ENCODE measurements around the gene DESI1. TPM values are rescaled to one million over a fixed set of nuclear protein-coding genes. Genes with fewer than 3 reads are reported as not detected.
"Not testable (repeated sequence)": the region's sequence is repeated elsewhere in the genome, so short reads cannot be mapped to it uniquely, and the experiment has no call there.

Gene DESI1
- total RNA-seq, 8 experiments from 2014 or later, result 25.7 to 60.9 (median 34.1) TPM

- ATAC-seq (replicated peaks in 6 of 8), result peak; percentile 66 to 92 (median 72)
- Histone ChIP-seq H3K27ac (no peak overlapping the region), H3K4me1 (replicated peaks in 1 of 2) (peaks cover 0 to 3% of the 10 kb centered on the region in 2 donors), H3K4me3 (no peak overlapping the region)
- in situ Hi-C loops (cut with MboI; ENCODE audit: low pct_unique_long_range_greater_than_20kb in 2 of 9, low sequenced_read_pairs in 9 of 9, unreplicated experiment in 9 of 9), result no loop called here
- WGBS, 10 experiments, result 20 to 100% (median 60%) methylated on average over 1 to 4 of the region's 13 CpGs; no CpG with 5 or more reads in 3 of the 10 experiments
Observed at GRCh38 chr22:41596776-41597634, 23.8 kb downstream of the DESI1 start.

GRCh38 chr22:41595703-41596102, 25.1 kb downstream of the DESI1 start:
- Histone ChIP-seq H3K4me3 (no peak overlapping the region), H3K4me1 (replicated peaks in 1 of 2) (peaks cover 0 to 3% of the 10 kb centered on the region in 2 donors), H3K27ac (no peak overlapping the region)
- ATAC-seq (replicated peaks in 6 of 8), result no peak
- in situ Hi-C loops (cut with MboI; ENCODE audit: low pct_unique_long_range_greater_than_20kb in 2 of 9, low sequenced_read_pairs in 9 of 9, unreplicated experiment in 9 of 9), result no loop called here
- 80 to 94% (median 80%) methylated on average over 1 to 3 of the region's 5 CpGs; no CpG with 5 or more reads in 7 of the 10 experiments for WGBS, 10 experiments

DNA sequence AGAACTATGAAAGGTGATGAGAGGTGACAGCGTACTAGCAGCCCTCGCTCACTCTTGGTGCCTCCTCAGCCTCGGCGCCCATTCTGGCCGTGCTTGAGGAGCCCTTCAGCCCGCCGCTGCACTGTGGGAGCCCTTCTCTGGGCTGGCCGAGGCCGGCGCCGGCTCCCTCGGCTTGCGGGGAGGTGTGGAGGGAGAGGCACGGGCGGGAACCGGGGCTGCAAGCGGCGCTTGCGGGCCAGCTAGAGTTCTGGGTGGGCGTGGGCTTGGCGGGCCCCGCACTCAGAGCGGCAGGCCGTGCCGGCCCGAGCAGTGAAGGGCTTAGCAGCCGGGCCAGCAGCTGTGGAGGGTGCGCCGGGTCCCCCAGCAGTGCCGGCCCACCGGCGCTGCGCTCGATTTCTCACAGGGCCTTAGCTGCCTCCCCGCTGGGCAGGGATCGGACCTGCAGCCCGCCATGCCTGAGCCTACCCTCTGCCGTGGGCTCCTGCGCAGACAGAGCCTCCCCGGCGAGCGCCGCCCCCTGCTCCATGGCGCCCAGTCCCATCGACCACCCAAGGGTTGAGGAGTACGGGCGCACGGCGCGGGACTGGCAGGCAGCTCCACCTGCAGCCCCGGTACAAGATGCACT, 27.4 kb downstream of the DESI1 start:
- H3K4me3 ChIP-seq; in situ Hi-C loops (cut with MboI; ENCODE audit: low pct_unique_long_range_greater_than_20kb in 2 of 9, low sequenced_read_pairs in 9 of 9, unreplicated experiment in 9 of 9); ATAC-seq (replicated peaks in 6 of 8); H3K4me1 ChIP-seq (replicated peaks in 1 of 2); H3K27ac ChIP-seq: not testable (repeated sequence)
- WGBS, 10 experiments, result 84% methylated on average over 9 of the region's 51 CpGs; no CpG with 5 or more reads in 9 of the 10 experiments

- Histone ChIP-seq H3K27ac (peak within 1 kb of the TSS; percentile 82 to 87), H3K4me1 (replicated peaks in 1 of 2) (peaks cover 6 to 13% of the 10 kb centered on the region in 2 donors), H3K4me3 (peak within 1 kb of the TSS; percentile 51 to 90 (median 74))
- peak; percentile 93 to 97 (median 95) for ATAC-seq (replicated peaks in 6 of 8)
- in situ Hi-C loops (cut with MboI; ENCODE audit: low pct_unique_long_range_greater_than_20kb in 2 of 9, low sequenced_read_pairs in 9 of 9, unreplicated experiment in 9 of 9), result no loop called here
- no CpG with 5 or more reads among the region's 61 CpGs for WGBS, 10 experiments
Observed at GRCh38 chr22:41589391-41590241, 31.2 kb downstream of the DESI1 start, which contains the start of gene PMM1. Gene PMM1 (minus strand): TSS chr22:41589840. CDS start chr22:41589805, 35 bp downstream.

DNA sequence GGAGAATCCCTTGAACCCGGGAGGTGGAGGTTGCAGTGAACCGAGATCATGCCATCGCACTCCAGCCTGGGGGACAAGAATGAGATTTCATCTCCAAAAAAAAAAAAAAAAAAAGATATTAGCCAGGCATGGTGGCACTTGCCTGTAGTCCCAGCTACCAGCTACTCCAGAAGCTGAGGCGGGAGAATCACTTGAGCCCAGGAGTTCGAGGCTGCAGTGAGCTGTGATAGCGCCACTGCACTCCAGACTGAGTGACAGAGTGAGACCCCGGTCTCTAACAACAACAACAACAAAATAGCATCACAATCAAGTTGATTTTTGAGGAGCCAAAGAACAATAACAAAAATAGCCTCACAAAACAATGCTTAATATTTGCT, 33.5 kb downstream of the DESI1 start:
- 63 to 100% (median 90%) methylated on average over 1 to 4 of the region's 7 CpGs; no CpG with 5 or more reads in 3 of the 10 experiments for WGBS, 10 experiments
- peaks cover 6 to 13% of the 10 kb centered on the region in 2 donors for H3K4me1 ChIP-seq (replicated peaks in 1 of 2)
- in situ Hi-C loops (cut with MboI; ENCODE audit: low pct_unique_long_range_greater_than_20kb in 2 of 9, low sequenced_read_pairs in 9 of 9, unreplicated experiment in 9 of 9), result no loop called here
- no peak for ATAC-seq (replicated peaks in 6 of 8)
- no peak overlapping the region for H3K27ac ChIP-seq
- no peak overlapping the region for H3K4me3 ChIP-seq

- H3K4me1 ChIP-seq (replicated peaks in 1 of 2), result peaks cover 6 to 13% of the 10 kb centered on the region in 2 donors
- in situ Hi-C loops (cut with MboI; ENCODE audit: low pct_unique_long_range_greater_than_20kb in 2 of 9, low sequenced_read_pairs in 9 of 9, unreplicated experiment in 9 of 9), result no loop called here
- no peak for ATAC-seq (replicated peaks in 6 of 8)
- no peak overlapping the region for H3K4me3 ChIP-seq
- WGBS, 10 experiments, result 60 to 100% (median 100%) methylated on average over 1 to 2 of the region's 7 CpGs; no CpG with 5 or more reads in 4 of the 10 experiments
- no peak overlapping the region for H3K27ac ChIP-seq
Observed at GRCh38 chr22:41585898-41586297, 34.9 kb downstream of the DESI1 start.

DNA sequence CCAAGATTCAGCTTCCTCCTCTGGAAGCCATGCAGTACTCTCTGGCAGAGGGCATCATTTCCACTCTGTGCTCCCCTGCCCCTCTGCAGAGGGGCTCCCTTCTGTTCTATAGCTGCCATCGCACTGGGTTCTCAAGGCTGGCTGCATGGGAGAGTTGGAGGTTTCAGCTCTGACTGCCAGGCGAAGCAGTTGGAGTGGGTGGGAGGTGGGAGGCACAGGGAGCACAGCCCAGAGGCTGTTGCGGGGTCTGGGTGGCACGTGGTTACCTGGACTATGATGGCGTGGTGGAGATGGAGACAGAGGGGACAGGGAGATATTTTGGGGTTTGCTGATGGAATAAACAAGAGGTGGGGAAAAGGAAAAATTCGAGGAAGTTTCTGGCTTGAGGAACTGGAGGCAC, 36.0 kb downstream of the DESI1 start:
- Histone ChIP-seq H3K4me3 (no peak overlapping the region), H3K4me1 (replicated peaks in 1 of 2) (peaks cover 6 to 13% of the 10 kb centered on the region in 2 donors), H3K27ac (no peak overlapping the region)
- WGBS, 10 experiments, result 17 to 100% (median 71%) methylated on average over 1 to 5 of the region's 6 CpGs; no CpG with 5 or more reads in 3 of the 10 experiments
- in situ Hi-C loops (cut with MboI; ENCODE audit: low pct_unique_long_range_greater_than_20kb in 2 of 9, low sequenced_read_pairs in 9 of 9, unreplicated experiment in 9 of 9), result no loop called here
- ATAC-seq (replicated peaks in 6 of 8), result no peak

GRCh38 chr22:41582694-41583093, 38.1 kb downstream of the DESI1 start:
- Histone ChIP-seq H3K27ac (no peak overlapping the region), H3K4me1 (replicated peaks in 1 of 2) (peaks cover 0 to 3% of the 10 kb centered on the region in 2 donors), H3K4me3 (no peak overlapping the region)
- ATAC-seq (replicated peaks in 6 of 8), result no peak
- in situ Hi-C loops (cut with MboI; ENCODE audit: low pct_unique_long_range_greater_than_20kb in 2 of 9, low sequenced_read_pairs in 9 of 9, unreplicated experiment in 9 of 9), result no loop called here
- WGBS, 10 experiments, result 57 to 100% (median 83%) methylated on average over 1 to 5 of the region's 8 CpGs; no CpG with 5 or more reads in 1 of the 10 experiments

- 80 to 100% (median 88%) methylated on average over 1 to 5 of the region's 6 CpGs; no CpG with 5 or more reads in 5 of the 10 experiments for WGBS, 10 experiments
- Histone ChIP-seq H3K27ac (no peak overlapping the region), H3K4me3 (no peak overlapping the region), H3K4me1 (replicated peaks in 1 of 2) (no peaks in the 10 kb centered on the region)
- in situ Hi-C loops (cut with MboI; ENCODE audit: low pct_unique_long_range_greater_than_20kb in 2 of 9, low sequenced_read_pairs in 9 of 9, unreplicated experiment in 9 of 9), result no loop called here
- ATAC-seq (replicated peaks in 6 of 8), result no peak
Observed at GRCh38 chr22:41579997-41580355, 40.9 kb downstream of the DESI1 start.

DNA sequence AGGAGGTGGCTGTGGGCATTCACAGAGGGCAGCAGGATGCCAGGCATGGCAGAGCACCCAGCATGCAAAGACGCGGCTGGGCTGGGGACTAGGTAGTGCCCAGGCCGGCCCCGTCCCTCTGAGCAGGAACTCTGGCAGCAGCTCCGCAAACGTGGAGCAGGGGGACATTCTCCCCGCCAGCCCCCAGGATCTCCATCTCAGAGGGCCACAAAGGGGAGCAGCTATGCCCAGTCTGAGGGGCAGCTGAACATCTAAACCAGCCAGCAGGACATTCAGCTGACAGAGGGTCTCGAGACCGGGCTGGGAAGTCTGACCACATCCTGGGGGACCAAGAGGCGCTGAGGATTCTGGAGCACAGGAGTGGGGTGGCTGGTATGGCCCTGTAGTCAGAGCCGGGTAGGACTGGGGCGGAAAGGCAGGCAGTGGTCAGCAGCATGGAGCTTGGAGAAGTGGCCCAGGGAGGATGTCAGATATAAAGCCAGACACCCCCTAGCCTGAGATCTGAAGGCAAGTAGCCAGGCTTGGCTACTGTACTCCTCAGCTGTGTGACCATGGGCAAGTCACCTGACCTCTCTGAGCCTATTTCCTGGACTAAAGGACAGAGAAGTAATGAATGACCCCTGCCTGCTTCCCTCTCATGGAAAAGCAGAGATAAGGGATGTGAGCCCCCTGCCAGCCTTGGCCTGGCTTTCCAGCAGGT, 41.4 kb downstream of the DESI1 start:
- in situ Hi-C loops (cut with MboI; ENCODE audit: low pct_unique_long_range_greater_than_20kb in 2 of 9, low sequenced_read_pairs in 9 of 9, unreplicated experiment in 9 of 9), result no loop called here
- Histone ChIP-seq H3K27ac (no peak overlapping the region), H3K4me3 (no peak overlapping the region), H3K4me1 (replicated peaks in 1 of 2) (no peaks in the 10 kb centered on the region)
- no peak for ATAC-seq (replicated peaks in 6 of 8)
- WGBS, 10 experiments, result 70 to 100% (median 92%) methylated on average over 1 to 3 of the region's 12 CpGs; no CpG with 5 or more reads in 6 of the 10 experiments

DNA sequence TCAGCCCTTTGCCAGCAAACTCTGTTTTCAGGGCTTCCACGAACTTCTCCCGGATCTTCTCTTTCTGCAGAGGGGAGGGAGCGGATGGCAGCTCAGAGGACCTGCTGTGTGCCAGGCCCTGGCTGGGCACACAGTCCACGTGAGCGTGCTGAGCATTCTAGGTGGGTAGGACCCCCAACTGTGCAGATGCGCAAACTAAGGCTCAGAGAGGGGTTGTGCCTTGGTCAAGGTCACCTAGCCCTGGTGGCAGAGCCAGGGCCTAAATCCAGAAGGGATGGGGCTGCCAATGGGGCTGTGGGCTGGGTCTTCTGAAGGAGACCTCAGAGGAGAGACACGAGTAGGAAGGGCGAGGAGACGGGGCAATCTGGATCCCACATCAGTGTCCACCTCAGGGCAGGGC, 42.0 kb downstream of the DESI1 start:
- H3K4me3 ChIP-seq, result no peak overlapping the region
- in situ Hi-C loops (cut with MboI; ENCODE audit: low pct_unique_long_range_greater_than_20kb in 2 of 9, low sequenced_read_pairs in 9 of 9, unreplicated experiment in 9 of 9), result no loop called here
- WGBS, 10 experiments, result 82 to 100% (median 93%) methylated on average over 2 to 6 of the region's 9 CpGs; no CpG with 5 or more reads in 5 of the 10 experiments
- no peak for ATAC-seq (replicated peaks in 6 of 8)
- H3K27ac ChIP-seq, result no peak overlapping the region
- no peaks in the 10 kb centered on the region for H3K4me1 ChIP-seq (replicated peaks in 1 of 2)

DNA sequence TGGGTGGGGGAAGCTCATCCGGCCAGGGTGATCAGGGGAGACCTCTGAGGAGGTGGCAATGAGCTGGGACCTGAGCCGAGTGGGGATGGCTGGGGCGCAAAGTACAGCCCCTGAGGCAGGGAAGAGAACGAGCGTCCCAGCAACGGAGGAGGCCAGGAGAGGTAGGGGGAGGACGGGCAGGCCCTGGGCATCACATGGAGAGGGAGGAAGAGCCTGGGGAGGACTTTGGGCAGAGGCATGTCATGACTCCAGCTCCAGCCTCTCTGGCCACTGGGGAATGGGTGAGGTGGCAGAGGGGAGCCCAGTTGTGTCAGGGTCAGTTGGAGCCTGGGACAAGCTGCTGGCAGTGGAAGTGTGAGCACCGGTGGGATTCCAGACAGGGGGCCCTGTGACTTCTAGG, 42.7 kb downstream of the DESI1 start:
- ATAC-seq (replicated peaks in 6 of 8), result no peak
- Histone ChIP-seq H3K4me3 (no peak overlapping the region), H3K27ac (no peak overlapping the region), H3K4me1 (replicated peaks in 1 of 2) (no peaks in the 10 kb centered on the region)
- WGBS, 10 experiments, result 78 to 100% (median 93%) methylated on average over 3 to 6 of the region's 8 CpGs; no CpG with 5 or more reads in 6 of the 10 experiments
- in situ Hi-C loops (cut with MboI; ENCODE audit: low pct_unique_long_range_greater_than_20kb in 2 of 9, low sequenced_read_pairs in 9 of 9, unreplicated experiment in 9 of 9), result no loop called here
